H1 (cell line): ENCODE measurements around the gene HRH3.

Source experiments
- CHD1 ChIP-seq: IDR thresholded peaks from 2 replicates; pipeline ENCODE4 v1.6.1; 2012; ENCODE audit warnings: low read depth, low read length, improper control_type of control experiment
- GABPA ChIP-seq: IDR thresholded peaks from 2 replicates; pipeline ENCODE4 v1.6.1; 2011; ENCODE audit warnings: mild to moderate bottlenecking, low read length, moderate library complexity, borderline replicate concordance; ENCODE audit not compliant: insufficient read depth
- JUN ChIP-seq: IDR thresholded peaks from 2 replicates; pipeline ENCODE4 v1.6.1; 2011; ENCODE audit warnings: low read depth, mild to moderate bottlenecking, improper control_type of control experiment, low read length
- POLR2AphosphoS5 ChIP-seq: IDR thresholded peaks from 2 replicates; pipeline ENCODE4 v1.6.1; 2011; ENCODE audit warnings: low read depth, low read length
- TF ChIP-seq, protein P1 (sequence below): IDR thresholded peaks from 2 replicates; pipeline ENCODE4 v1.6.1; 2012; ENCODE audit warnings: inconsistent platforms

DNA sequence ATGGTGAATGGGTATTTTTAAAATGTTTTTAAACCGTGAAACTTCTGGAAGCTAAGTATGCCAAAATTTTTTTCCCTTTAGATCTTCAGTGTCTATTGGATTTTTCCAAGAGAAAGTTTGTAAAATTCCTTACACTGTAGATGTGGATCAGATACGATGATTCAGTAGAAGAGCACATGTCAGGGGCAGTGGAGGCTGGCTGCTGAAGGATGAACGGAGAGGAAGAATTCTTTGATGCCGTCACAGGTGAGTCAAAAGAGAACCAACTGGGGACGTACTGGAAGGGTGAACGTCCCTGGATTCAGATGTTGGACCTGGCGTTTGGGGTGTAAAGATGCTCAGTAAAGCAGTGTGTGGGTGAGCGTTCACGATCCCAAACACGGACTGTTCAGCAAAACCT is 35.9 kb upstream of the HRH3 start:
- TF ChIP-seq JUN (no peak), POLR2AphosphoS5 (no peak), GABPA (no peak), CHD1 (no peak)
- TF ChIP-seq, protein P1, sequence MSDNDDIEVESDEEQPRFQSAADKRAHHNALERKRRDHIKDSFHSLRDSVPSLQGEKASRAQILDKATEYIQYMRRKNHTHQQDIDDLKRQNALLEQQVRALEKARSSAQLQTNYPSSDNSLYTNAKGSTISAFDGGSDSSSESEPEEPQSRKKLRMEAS = no peak
